Medulla oblongata (tissue), 1 donor: ENCODE measurements around the gene TMEM192.
A peak's percentile ranks its signal among the peaks of the same experiment; 100 is the strongest.
"Not testable (repeated sequence)": the region's sequence is repeated elsewhere in the genome, so short reads cannot be mapped to it uniquely, and the experiment has no call there.

Experiments used
- DNase-seq: peaks from one replicate; pipeline ENCODE4 v3.0.0-alpha.2; 2015; ENCODE audit errors: extremely low spot score

The TMEM192 gene

GRCh38 chr4:165112368-165113121 lies at the start of gene TMEM192:
TSS of gene TMEM192 (minus strand) at chr4:165112860. CDS start at chr4:165112773, 87 bp downstream.
- DNase-seq = peak; percentile 97

DNA sequence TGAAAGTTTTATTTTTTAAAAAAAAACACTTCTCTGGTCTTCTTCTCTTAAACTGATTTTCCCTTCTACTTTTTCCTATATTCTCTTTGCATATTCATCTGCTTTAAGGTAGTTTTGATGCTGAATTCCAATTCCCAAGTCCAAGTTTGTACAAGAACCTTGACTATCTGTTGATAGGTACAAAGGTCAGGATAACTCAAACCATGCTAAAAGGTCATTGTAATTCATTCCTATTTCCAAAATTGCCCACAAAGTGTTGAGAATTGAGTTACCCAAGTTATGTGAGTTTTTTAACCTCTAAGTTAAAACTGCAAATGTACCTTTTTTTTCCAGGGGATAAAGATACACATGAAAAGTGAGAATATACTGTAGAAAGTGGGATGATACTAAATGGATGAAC lies 46.1 kb upstream of the TMEM192 start:
- DNase-seq = no peak

DNA sequence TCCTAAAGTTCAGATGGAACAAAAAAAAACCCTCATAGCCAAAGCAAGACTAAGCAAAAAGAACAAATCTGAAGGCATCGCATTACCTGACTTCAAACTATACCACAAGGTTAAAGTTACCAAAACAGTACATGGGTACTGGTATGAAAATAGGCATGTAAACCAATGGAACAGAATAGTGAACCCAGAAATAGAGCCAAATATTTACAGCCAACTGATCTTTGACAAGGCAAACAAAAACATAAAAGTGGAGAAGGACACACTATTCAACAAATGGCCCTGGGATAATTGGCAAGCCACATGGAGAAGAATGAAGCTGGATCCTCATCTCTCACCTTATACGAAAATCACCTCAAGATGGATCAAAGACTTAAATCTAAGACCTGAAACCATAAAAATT lies 44.2 kb upstream of the TMEM192 start:
- DNase-seq = no peak

DNA sequence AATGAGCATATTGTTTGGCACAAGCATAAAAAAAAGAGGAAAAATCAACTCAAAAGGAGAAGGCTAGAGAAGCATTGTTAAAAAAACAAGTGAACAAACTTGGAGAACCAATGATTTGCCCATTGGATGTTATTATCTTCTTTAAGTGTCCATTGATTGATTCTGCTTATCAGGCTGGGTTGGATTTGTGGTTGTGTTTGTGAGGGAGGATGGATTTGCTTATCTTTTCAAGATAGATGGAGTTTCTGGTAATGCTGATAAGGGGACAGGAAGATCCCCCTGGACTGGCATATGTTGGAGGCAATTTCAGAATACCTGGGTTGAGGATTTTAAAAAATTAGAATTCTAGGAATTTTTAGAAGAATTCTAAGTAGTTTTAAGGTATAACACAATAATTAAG lies 41.8 kb upstream of the TMEM192 start:
- DNase-seq = no peak

GRCh38 chr4:165152527-165152926 lies 39.9 kb upstream of the TMEM192 start:
- no peak for DNase-seq

- DNase-seq = no peak
These were observed 39.1 kb upstream of the TMEM192 start for GRCh38 chr4:165151734-165152133.

GRCh38 chr4:165150545-165150944 lies 37.9 kb upstream of the TMEM192 start:
- DNase-seq = no peak

GRCh38 chr4:165138843-165139242 lies 26.2 kb upstream of the TMEM192 start:
- no peak for DNase-seq

DNA sequence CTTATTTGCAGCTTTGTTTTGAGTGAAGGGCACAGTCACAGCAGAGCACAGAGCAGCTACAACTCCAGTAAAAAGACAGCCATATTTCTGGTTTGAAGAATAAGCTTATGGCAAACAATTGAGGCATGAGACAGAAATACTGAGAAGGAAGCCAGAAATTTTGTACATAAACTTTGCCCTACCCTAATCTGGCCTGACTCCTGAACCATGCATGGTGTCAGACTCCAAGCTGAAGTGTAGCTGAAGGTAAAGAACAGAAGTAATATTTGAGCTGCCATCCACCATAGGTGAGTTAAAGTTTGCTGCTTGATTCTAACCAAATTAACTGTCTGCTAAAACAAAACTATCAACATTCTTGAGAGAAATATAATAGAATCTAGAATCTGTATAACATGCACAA lies 24.5 kb upstream of the TMEM192 start:
- no peak for DNase-seq

DNA sequence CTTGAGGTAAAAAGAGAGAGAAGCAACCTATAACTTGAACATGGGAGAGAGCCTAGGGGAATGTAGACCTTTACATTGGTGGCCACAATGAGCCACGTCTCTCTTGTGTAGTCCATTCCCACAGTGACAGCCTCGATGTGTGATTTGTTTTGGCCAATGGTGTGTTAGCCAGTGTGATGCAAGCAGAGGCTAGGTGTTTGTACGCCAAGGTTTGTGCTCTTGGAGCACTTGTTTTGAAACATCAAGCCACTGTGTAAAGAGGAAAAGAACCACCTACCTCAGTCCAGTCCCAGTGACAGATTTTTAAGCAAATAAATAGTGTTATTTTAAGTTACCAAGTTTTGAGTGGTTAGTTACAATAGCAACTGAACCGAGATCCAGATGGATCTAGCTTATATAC lies 23.9 kb upstream of the TMEM192 start:
- DNase-seq = no peak

DNA sequence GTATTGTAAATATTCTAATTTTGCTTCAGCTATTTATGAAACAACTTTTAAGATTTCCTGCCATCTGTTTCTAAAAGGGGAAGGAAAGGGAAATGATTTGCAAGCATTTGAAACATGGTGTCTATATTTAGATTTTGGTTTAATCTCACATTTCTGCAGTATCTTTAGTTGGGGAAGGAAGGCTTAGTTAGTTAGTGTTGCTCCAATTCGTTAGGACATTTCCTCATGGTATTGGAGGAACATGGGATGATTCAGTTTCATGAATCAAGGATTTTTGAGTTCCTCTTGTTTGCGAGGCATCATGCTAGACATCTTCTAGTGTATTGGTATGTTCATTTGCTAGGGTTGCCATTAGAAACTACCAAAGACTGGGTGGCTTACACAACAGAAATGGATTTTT lies 20.5 kb upstream of the TMEM192 start:
- no peak for DNase-seq

DNA sequence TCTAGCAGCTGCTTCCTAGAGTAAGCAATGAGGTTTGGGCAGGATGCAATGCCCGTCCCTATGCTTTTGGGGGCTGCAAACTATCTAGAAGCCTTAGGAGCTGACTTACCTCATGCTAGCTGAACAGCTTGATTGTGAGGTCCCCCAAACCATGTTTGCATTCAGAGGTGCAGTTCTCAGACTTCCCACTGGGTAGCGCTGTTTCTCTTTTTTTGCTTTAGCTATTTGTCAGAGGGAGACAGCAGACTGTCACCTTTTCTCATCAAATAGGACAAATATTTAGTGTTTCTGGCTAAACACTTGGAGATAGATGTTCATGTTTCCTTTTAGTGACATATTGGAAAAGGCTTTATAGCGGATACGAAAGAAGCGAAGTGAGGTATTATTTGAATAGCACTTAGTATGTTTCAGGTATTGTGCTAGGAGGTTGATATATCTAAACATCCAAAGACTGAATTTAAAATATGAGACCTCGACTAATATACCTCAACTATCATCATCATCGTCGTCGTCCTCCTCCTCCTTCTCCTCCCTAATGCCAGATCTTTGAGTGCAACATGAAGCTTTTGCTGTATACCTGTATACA lies 18.7 kb upstream of the TMEM192 start:
- DNase-seq = peak; percentile 86

DNA sequence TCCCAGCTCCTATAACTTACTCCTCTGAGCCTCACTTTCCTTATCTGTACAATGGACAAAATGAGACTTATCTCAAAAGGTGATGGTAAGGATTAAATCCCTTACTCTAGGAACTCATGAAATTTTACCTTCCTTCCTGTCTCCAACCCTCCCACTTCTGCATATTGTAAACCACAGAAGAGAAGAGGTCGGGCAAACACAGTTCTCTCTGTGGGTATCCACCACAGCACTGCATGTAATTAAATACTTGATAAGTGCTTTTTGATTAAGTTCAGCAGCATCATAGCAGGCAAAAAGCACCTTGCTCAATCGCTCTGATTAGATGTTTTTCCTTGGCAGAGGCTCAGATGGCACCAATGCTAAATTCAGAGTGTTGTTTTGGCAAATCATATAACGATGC lies 17.3 kb upstream of the TMEM192 start:
- no peak for DNase-seq

DNA sequence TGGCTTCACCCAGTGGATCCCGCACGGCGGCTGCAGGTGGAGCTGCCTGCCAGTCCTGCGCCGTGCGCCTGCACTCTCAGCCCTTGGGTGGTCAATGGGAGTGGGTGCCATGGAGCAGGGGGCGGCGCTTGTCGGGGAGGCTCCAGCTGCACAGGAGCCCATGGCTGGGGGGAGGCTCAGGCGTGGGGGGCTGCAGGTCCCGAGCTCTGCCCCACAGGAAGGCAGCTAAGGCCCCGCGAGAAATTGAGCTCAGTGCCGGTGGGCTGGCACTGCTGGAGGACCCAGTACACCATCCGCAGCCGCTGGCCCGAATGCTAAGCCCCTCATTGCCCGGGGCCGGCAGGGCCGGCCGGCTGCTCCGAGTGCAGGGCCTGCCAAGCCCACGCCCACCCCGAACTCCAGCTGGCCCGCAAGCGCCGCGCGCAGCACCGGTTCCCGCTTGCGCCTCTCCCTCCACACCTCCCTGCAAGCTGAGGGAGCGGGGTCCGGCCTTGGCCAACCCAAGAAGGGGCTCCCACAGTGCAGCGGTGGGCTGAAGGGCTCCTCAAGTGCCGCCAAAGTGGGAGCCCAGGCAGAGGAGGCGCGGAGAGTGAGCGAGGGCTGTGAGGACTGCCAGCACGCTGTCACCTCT lies 13.3 kb upstream of the TMEM192 start:
- DNase-seq = not testable (repeated sequence)

GRCh38 chr4:165124488-165124887 lies 11.8 kb upstream of the TMEM192 start:
- no peak for DNase-seq

DNA sequence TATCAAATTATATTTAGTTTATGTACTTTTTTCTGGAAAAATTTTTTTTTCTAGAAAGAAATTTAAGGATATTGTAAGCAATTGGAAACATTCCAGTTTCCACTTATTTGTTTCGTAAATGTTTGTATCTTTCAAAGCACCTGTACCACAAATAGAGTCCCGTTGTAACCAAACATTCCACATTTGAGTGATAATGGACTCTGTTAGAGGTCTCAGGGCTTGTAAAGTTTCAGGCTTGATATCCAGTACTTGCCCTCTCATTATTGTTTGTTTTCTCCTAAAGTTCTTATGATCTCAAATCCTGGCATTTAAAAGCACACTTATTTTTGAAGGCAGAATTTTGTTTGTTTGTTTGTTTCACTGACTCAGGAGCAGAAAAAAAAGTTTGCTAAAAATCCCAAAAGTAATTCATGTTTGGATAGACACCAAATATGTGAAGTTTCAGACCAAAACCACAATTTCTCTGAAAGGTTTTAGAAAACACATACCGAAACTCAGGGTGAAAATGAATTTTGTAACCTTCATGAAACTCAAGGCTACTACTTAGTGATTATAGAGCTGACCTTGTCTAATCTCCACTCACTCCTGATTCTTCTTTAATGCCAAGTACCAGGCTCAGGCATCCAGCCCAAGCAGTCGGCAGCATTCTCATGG lies 5.7 kb upstream of the TMEM192 start:
- DNase-seq = no peak

DNA sequence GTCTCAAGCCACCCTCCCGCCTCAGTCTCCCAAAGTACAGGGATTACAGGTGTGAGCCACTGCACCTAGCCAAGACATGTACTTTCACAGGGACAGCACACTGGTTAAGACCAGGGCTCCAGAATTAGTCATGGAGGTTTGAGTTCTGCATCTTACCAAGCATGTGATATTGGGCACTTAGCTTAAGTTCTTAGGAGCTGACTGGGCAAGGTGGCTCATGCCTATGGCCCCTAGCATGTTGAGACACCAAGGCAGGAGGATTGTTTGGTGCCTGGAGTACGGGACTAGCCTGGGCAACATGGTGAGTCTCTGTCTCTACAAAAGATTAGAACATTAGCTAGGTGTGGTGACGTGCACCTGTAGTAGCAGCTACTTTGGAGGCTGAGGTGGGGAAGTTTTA lies 2.6 kb upstream of the TMEM192 start:
- DNase-seq = no peak

- peak; percentile 81 for DNase-seq
These were observed 723 bp downstream of the TMEM192 start for GRCh38 chr4:165111906-165112367.

DNA sequence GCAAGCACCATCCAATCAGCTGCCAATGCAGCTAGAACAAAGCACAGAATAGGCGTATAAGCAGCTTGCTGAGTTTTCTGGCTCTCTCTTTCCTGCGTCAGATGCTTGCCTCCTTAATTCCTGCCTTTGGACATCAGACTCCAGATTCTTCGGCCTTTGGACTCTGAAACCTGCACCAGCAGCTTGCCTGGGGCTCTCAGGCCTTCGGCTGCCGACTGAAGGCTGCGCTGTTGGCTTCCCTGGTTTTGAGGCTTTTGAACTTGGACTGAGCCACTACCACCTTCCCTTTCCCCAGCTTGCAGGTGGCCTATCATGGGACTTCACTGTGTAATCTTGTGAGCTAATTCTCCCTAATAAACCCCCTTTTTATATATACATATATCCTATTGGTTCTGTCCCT lies 6.1 kb downstream of the TMEM192 start:
- peak; percentile 22 for DNase-seq

GRCh38 chr4:165101641-165102040 lies 11.0 kb downstream of the TMEM192 start:
- DNase-seq = no peak

- peak; percentile 27 for DNase-seq
These were observed 15.9 kb downstream of the TMEM192 start for GRCh38 chr4:165096776-165097175.

GRCh38 chr4:165095291-165095690 lies 17.4 kb downstream of the TMEM192 start:
- no peak for DNase-seq

- DNase-seq = no peak
These were observed 17.8 kb downstream of the TMEM192 start for GRCh38 chr4:165094873-165095272.
